LoVo (cell line): ENCODE results near the gene TBCA.

ENCODE experiments used
- DNase-seq: peaks from one replicate; pipeline ENCODE4 v3.0.0-alpha.2; 2016; ENCODE audit warnings: low spot score

TBCA gene

GRCh38 chr5:77642738-77643653 lies 133.1 kb downstream of the TBCA start:
- no peak for DNase-seq

- no peak for DNase-seq
These were observed 134.0 kb downstream of the TBCA start for GRCh38 chr5:77641963-77642737.

DNA sequence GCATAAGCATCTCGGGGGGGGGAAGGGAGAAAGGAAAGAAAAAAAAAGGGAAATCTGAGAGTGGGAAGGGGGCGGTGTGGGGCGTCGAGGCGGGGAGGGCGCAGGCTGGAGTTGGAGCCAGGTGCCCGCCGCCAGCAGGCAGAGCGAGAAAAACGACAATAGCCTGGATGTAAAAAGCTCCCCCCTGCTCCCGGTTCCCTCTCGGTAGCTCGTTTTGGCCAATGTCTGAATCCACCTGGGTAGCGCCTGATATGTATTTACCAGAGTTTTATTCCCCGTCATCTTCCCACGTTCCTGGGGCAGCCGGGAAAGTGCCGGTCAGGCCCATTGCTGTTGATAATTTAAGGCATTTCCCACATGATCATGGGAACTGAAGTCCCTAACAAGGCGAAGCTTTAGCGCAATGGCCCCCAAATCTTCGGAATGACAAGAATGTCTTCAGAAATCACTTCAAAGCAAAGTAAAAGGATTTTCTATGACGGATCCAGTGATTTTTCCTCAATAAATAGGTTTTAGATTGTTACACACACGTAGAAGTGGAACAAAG lies 134.7 kb downstream of the TBCA start:
- DNase-seq, result no peak
